ENCODE data around the gene RERE.

The RERE gene

DNA sequence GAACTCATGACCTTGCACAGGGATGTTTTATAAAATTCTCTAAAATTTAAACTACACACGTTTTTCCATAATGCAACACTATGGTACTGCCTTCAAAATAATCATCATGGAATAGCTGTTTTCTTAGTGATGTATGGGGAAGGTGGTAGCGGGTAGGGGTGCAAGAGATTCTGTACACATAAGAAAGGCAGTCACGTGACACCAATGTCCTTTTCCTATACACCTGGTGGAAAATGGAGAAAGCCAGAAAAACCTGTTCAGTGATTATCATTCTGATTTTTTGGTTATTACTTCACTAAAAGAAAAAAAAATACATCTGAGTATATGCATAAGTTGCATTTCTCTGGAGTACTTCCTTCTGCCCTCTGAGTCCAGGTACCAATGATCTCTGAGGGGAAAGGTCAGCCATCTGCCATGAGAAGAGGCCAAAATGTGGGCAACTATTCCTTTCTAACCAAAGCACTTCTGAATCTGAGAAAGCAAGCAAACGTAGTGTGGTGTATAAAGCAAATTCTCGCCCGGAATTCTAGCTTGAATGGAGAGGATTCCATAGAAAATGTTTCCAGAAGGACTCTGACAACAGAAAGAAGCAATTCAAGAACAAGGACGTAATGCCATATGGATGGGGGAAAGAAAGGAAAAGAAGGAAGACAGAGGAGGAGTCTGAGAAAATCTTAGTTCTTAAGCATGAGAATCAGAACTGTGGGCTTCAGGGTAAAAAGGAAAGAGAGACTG lies 137.3 kb downstream of the RERE start:
- no peak overlapping the region for H3K4me3 ChIP-seq
- no peak overlapping the region for H3K4me2 ChIP-seq
- H3K27ac ChIP-seq, result no peak overlapping the region
- peaks cover 100% of the 10 kb centered on the region for H4K20me1 ChIP-seq
- peaks cover 43% of the 10 kb centered on the region for H3K4me1 ChIP-seq
- peaks cover 5% of the 10 kb centered on the region for H3K36me3 ChIP-seq
- H3K9ac ChIP-seq, result no peak overlapping the region
- no peaks in the 10 kb centered on the region for H3K9me3 ChIP-seq
- TF ChIP-seq Cebpa-rat (IDR thresholded peaks at IDR 0.05), result no peak
- H3K27me3 ChIP-seq, result no peaks in the 10 kb centered on the region

GRCh38 chr1:8679395-8679800 lies 138.0 kb downstream of the RERE start:
- peaks cover 100% of the 10 kb centered on the region for H4K20me1 ChIP-seq
- H3K9ac ChIP-seq, result no peak overlapping the region
- H3K4me3 ChIP-seq, result no peak overlapping the region
- H3K4me1 ChIP-seq, result peaks cover 45% of the 10 kb centered on the region
- no peak overlapping the region for H3K4me2 ChIP-seq
- no peaks in the 10 kb centered on the region for H3K27me3 ChIP-seq
- H3K27ac ChIP-seq, result no peak overlapping the region
- TF ChIP-seq Cebpa-rat (IDR thresholded peaks at IDR 0.05), result no peak
- H3K9me3 ChIP-seq, result no peaks in the 10 kb centered on the region
- H3K36me3 ChIP-seq, result peaks cover 5% of the 10 kb centered on the region

DNA sequence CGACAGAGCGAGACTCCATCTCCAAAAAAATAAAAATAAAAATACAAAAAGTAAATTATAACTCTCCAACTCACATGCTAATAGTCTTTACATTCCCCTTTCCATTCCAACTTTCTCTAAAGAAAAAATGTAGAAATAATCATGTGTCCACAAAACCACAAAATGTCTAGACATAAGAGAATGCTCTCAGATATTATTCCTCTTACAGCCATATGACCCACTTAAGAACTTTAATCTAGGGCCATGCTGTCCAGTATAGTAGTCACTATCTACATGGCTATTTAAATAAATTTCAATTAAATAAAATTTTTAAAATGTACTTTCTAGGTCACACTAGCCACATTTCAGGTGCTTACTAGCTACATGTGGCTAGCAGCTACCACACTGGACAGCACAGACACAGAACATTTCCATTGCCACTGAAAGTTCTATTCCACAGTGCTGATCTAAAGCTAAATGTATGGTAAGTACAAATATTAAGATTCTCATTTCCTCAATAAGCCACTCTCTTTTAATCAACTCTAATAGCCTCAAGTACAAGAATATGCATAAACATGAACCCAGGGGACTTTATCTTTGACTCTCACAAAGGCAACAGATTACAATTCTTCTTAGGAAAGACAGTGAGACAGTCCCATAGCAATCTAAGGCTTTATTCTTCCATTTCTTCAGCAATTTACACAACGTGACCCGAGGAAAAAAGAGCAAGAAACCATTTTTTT lies 138.6 kb downstream of the RERE start:
- Histone ChIP-seq H3K4me2 (no peak overlapping the region), H3K4me1 (peaks cover 47% of the 10 kb centered on the region)

DNA sequence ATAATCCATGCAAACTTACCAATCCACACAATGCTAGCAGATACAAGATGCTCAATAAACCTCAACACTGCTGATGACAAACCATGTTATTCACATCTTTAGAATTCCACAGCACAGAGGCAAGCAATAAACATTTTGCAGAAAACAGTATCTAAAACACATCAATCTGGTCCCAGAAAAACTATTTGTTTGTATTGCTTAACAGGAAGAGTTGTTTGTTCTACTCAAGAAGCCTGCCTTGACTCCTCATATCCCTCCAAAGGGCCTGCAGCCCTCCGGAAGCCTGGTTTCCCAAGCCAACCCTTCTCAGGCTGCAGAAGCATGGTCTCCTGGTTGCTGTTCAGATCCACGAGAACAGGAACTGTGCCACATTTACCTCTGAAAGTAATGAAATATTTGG lies 139.7 kb downstream of the RERE start:
- Histone ChIP-seq H3K27me3 (no peaks in the 10 kb centered on the region), H3K4me3 (no peak overlapping the region), H3K9me3 (no peaks in the 10 kb centered on the region), H3K27ac (no peak overlapping the region), H3K4me1 (peaks cover 47% of the 10 kb centered on the region), H3K36me3 (peaks cover 5% of the 10 kb centered on the region), H3K4me2 (no peak overlapping the region), H4K20me1 (peaks cover 100% of the 10 kb centered on the region), H3K9ac (no peak overlapping the region)
- no peak for TF ChIP-seq Cebpa-rat (IDR thresholded peaks at IDR 0.05)

More for the DNA sequence above, 138.6 kb downstream of the RERE start:
- TF ChIP-seq Cebpa-rat (IDR thresholded peaks at IDR 0.05), result no peak
- Histone ChIP-seq H3K27ac (no peak overlapping the region), H3K4me3 (no peak overlapping the region), H3K36me3 (peaks cover 5% of the 10 kb centered on the region), H3K9me3 (no peaks in the 10 kb centered on the region), H3K9ac (no peak overlapping the region), H4K20me1 (peaks cover 100% of the 10 kb centered on the region), H3K27me3 (no peaks in the 10 kb centered on the region)

DNA sequence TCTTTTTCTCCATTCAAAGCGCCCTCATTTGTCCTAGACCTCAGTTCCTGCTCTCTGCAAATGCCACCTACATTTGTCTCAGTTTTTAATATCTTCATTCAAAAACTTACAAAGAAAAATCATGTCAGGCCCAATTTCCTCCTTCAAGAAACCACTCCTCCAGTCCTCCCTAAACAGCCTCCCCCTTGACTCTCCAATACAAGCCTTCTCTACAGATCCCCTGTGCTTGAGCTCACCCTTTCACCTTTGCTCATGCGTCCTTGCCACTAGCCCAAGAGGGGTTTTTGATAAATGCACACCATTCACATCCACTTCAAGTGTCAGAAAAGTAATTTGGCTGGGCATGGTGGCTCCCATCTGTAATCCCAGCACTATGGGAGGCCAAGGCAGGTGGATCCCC lies 140.6 kb downstream of the RERE start:
- H3K9ac ChIP-seq, result no peak overlapping the region
- H3K36me3 ChIP-seq, result peaks cover 5% of the 10 kb centered on the region
- peaks cover 47% of the 10 kb centered on the region for H3K4me1 ChIP-seq
- H3K27me3 ChIP-seq, result no peaks in the 10 kb centered on the region
- H4K20me1 ChIP-seq, result peaks cover 100% of the 10 kb centered on the region
- no peak overlapping the region for H3K27ac ChIP-seq
- no peaks in the 10 kb centered on the region for H3K9me3 ChIP-seq
- H3K4me3 ChIP-seq, result no peak overlapping the region
- no peak for TF ChIP-seq Cebpa-rat (IDR thresholded peaks at IDR 0.05)
- H3K4me2 ChIP-seq, result 0 out of 2 replicates have a peak overlapping the region, but pooled peaks have one; percentile 12

- Histone ChIP-seq H3K27ac (no peak overlapping the region), H3K4me2 (no peak overlapping the region), H3K4me3 (no peak overlapping the region), H3K9ac (no peak overlapping the region), H3K9me3 (no peaks in the 10 kb centered on the region), H3K36me3 (peaks cover 6% of the 10 kb centered on the region), H3K27me3 (no peaks in the 10 kb centered on the region), H4K20me1 (peaks cover 100% of the 10 kb centered on the region), H3K4me1 (peaks cover 50% of the 10 kb centered on the region)
- no peak for TF ChIP-seq Cebpa-rat (IDR thresholded peaks at IDR 0.05)
These were observed 141.4 kb downstream of the RERE start for GRCh38 chr1:8676072-8676471.

- Histone ChIP-seq H3K9me3 (no peaks in the 10 kb centered on the region), H3K4me3 (no peak overlapping the region), H4K20me1 (peaks cover 100% of the 10 kb centered on the region), H3K36me3 (peaks cover 15% of the 10 kb centered on the region), H3K27ac (no peak overlapping the region), H3K4me1 (peaks cover 50% of the 10 kb centered on the region), H3K4me2 (no peak overlapping the region), H3K9ac (no peak overlapping the region), H3K27me3 (no peaks in the 10 kb centered on the region)
- no peak for TF ChIP-seq Cebpa-rat (IDR thresholded peaks at IDR 0.05)
These were observed 142.5 kb downstream of the RERE start for GRCh38 chr1:8674912-8675311.

DNA sequence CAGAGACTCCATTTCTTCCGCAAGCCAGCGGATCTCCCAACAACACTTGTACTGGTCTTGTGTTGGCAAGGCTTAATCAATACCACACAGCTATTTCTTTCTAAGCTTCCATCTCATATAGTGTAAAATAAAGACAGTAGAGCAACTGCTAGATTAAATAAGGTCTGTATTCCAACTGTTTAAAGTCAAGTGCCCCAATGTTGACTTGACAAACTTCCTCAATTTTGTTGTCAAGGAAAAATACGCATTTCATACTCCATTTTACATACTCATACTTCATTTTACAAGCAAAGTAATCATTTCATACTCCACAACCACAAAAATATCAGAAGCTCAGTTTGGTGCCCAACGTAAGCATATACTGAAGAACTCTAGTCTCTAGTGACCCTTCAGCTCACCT lies 143.0 kb downstream of the RERE start:
- Histone ChIP-seq H3K36me3 (peaks cover 15% of the 10 kb centered on the region), H3K9ac (no peak overlapping the region), H3K4me1 (peaks cover 51% of the 10 kb centered on the region), H3K27me3 (no peaks in the 10 kb centered on the region), H3K4me3 (no peak overlapping the region), H4K20me1 (peaks cover 100% of the 10 kb centered on the region), H3K4me2 (no peak overlapping the region), H3K27ac (no peak overlapping the region), H3K9me3 (no peaks in the 10 kb centered on the region)
- TF ChIP-seq Cebpa-rat (IDR thresholded peaks at IDR 0.05), result no peak

DNA sequence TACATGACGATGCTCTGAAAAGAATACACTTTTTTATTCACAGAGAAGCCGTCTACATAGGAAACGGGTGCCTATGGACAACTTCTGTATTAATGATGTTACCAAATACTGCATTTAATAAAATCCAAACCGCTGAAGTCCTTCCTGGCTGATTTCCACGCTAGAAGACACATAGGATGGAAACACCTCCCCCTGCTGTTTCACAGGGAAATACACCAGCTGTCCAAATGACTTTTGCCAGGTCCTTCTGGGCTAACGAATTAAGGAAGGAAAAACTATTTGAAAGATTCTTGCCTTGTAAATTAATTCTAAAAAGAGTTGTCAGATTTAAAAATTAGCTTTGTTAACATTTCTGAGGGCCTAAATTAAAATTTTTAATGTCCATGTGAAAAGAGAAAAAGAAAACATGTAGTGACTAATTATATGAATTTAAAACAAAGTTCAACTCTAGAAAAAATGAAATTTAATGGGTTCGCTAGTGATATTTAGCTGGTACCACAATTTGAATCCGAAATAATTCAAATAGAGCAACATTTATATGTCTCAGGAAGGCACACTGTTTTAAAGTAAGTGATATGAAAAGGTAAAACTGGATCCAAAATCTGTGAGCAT lies 146.0 kb downstream of the RERE start:
- Histone ChIP-seq H3K4me2 (no peak overlapping the region), H3K27me3 (no peaks in the 10 kb centered on the region), H3K4me1 (peaks cover 72% of the 10 kb centered on the region), H4K20me1 (peaks cover 100% of the 10 kb centered on the region), H3K36me3 (0 out of 2 replicates have a peak, but pooled peaks cover 10% of the 10 kb centered on the region), H3K9ac (no peak overlapping the region), H3K9me3 (no peaks in the 10 kb centered on the region), H3K27ac (no peak overlapping the region), H3K4me3 (no peak overlapping the region)
- no peak for TF ChIP-seq Cebpa-rat (IDR thresholded peaks at IDR 0.05)

DNA sequence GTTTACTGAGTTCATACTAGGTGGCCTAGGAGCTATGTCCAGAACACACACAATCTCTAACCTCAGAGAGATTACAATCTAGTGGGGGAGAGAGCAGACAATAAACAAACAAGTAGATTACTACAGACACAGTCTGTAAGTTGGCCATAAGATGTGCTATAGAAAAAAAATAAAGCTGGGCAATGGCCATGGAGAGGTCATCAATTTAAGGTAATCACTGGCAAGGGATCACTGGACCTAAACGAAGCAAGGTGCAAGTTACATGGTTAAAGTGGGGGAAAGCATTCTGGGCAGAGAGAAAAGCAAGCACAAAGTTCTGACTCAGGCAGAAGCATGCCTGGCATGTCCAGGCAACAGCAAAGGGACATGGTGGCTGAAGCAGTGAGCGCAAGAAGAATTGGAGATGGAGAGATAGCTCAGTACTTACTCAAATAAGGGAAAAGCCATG lies 147.0 kb downstream of the RERE start:
- Histone ChIP-seq H3K4me1 (peaks cover 76% of the 10 kb centered on the region), H3K9me3 (no peaks in the 10 kb centered on the region), H3K27me3 (no peaks in the 10 kb centered on the region), H3K9ac (no peak overlapping the region), H3K27ac (peak overlapping the region; percentile 7; the same call in 1 of the 2 replicates), H3K4me3 (no peak overlapping the region), H4K20me1 (peaks cover 100% of the 10 kb centered on the region), H3K36me3 (peaks cover 20% of the 10 kb centered on the region; the same call in 1 of the 2 replicates), H3K4me2 (peak overlapping the region; percentile 86; the same call in 1 of the 2 replicates)
- TF ChIP-seq Cebpa-rat (IDR thresholded peaks at IDR 0.05), result no peak
